Pericardium fibroblast (primary cell): ENCODE data around the gene OR9G1. TPM values are rescaled to one million over a fixed set of nuclear protein-coding genes. Genes with fewer than 3 reads are reported as not detected.

Experiments
- total RNA-seq: library from RNA; depleted of rRNA; stranded (reverse); fragments of >200 nt; gene quantifications from 2 replicates; pipeline ENCODE4 v1.2.3, GENCODE V29; 2015

OR9G1 gene
- total RNA-seq = not detected in 2 replicates

GRCh38 chr11:56698795-56699194 lies at the start of gene OR9G1:
TSS of gene OR9G1 (plus strand) at chr11:56699095. CDS start at chr11:56700388, 1,293 bp downstream.

GRCh38 chr11:56663386-56663785 lies 35.5 kb upstream of the OR9G1 start, which contains the start of gene OR5AR1:
TSS of gene OR5AR1 (plus strand) at chr11:56663686. CDS start at chr11:56663686, 0 bp downstream.

GRCh38 chr11:56748597-56748996 lies 49.7 kb downstream of the OR9G1 start, which contains the start of gene OR9G4:
TSS of gene OR9G4 (minus strand) at chr11:56748697. CDS start at chr11:56743766, 4,931 bp downstream.

Other genes starting within 250 kb of the OR9G1 start
- not detected in 2 replicates for gene OR5M3, start 225.7 kb upstream of the OR9G1 start, total RNA-seq
- not detected in 2 replicates for gene OR5M8, start 207.7 kb upstream of the OR9G1 start, total RNA-seq
- not detected in 2 replicates for gene OR5M11, start 155.8 kb upstream of the OR9G1 start, total RNA-seq
- gene OR5M10, start 121.4 kb upstream of the OR9G1 start, total RNA-seq = not detected in 2 replicates
- gene OR5M1, start 84.2 kb upstream of the OR9G1 start, total RNA-seq = not detected in 2 replicates
- gene OR5AP2, start 56.7 kb upstream of the OR9G1 start, total RNA-seq = not detected in 2 replicates
- gene OR5AR1, start 35.4 kb upstream of the OR9G1 start, total RNA-seq = not detected in 2 replicates
- not detected in 2 replicates for gene OR9G4, start 49.6 kb downstream of the OR9G1 start, total RNA-seq